HepG2 (cell line): ENCODE results near the gene SNAP23. TPM values are rescaled to one million over a fixed set of nuclear protein-coding genes. Genes with fewer than 3 reads are reported as not detected.

Source experiments
- HOXA5 ChIP-seq: sonication (generic); formaldehyde crosslinking; IDR thresholded peaks from 2 replicates; pipeline ENCODE4 v1.4.0; 2020; ENCODE audit warnings: missing genetic modification reagents
- NONO ChIP-seq, 2 experiments: fragments of 450-650 bp in 1 of 2; sonication (generic) in 1 of 2; formaldehyde crosslinking in 1 of 2; IDR thresholded peaks in 1 of 2; conservative IDR thresholded peaks in 1 of 2; 2 replicates each; pipeline versions ENCODE4 v1.6.1 to v1.8.0; 2017 to 2022; ENCODE audit warnings: mild to moderate bottlenecking in 1 of 2, missing genetic modification reagents in 1 of 2, moderate library complexity in 1 of 2
- PCBP1 ChIP-seq: fragments of 200-400 bp; formaldehyde crosslinking; IDR thresholded peaks from 2 replicates; pipeline ENCODE4 v1.6.1; 2017; ENCODE audit warnings: mild to moderate bottlenecking, low read depth, low read length, borderline replicate concordance
- POLR2G ChIP-seq: fragments of 200-400 bp; formaldehyde crosslinking; IDR thresholded peaks from 2 replicates; pipeline ENCODE4 v1.6.1; 2018; ENCODE audit warnings: mild to moderate bottlenecking, low read depth, low read length, moderate library complexity
- RNF2 ChIP-seq: fragments of 450-650 bp; conservative IDR thresholded peaks from 2 replicates; pipeline ENCODE4 v1.6.1; 2016; ENCODE audit warnings: low read depth
- ZNF569 ChIP-seq: sonication (generic); formaldehyde crosslinking; IDR thresholded peaks from 2 replicates; pipeline ENCODE4 v1.5.0; 2020; ENCODE audit warnings: mild to moderate bottlenecking, missing genetic modification reagents, moderate library complexity, borderline replicate concordance
- ZNF616 ChIP-seq: sonication (generic); formaldehyde crosslinking; IDR thresholded peaks from 2 replicates; pipeline ENCODE4 v1.5.0; 2020; ENCODE audit warnings: low read depth, mild to moderate bottlenecking, missing genetic modification reagents
- ZNF782 ChIP-seq: sonication (generic); formaldehyde crosslinking; IDR thresholded peaks from 2 replicates; pipeline ENCODE4 v1.4.0; 2020; ENCODE audit warnings: missing genetic modification reagents, mild to moderate bottlenecking, borderline replicate concordance
- polyA plus RNA-seq, 8 experiments: library from polyadenylated mRNA; depleted of rRNA in 3 of 8; stranded (reverse) in 7 of 8; unstranded in 1 of 8; fragments of >200 nt; fragmentation: Illumina TruSeq in 4 of 8; extraction: Trizol in 4 of 8; gene quantifications; 2 replicates each; pipeline versions ENCODE4 v1.2.1 to v1.2.3, GENCODE V29; 2011 to 2016; ENCODE audit warnings: low read depth in 4 of 8, missing spikeins in 1 of 8, mixed read lengths in 1 of 8; ENCODE audit not compliant: insufficient read depth in 1 of 8
- total RNA-seq, 5 experiments: library from RNA; depleted of rRNA; stranded (reverse); fragments of >200 nt; fragmentation: Illumina TruSeq; extraction: Trizol; gene quantifications; 2 replicates each; pipeline ENCODE4 v1.2.3, GENCODE V29; 2016; ENCODE audit warnings: low read depth in 1 of 5
- TF ChIP-seq, protein P1 (sequence below): sonication (generic); formaldehyde crosslinking; IDR thresholded peaks from 2 replicates; pipeline ENCODE4 v1.5.1; 2020; ENCODE audit warnings: missing genetic modification reagents, mild to moderate bottlenecking, borderline replicate concordance
- TF ChIP-seq, protein P2 (sequence below): sonication (generic); formaldehyde crosslinking; IDR thresholded peaks from 2 replicates; pipeline ENCODE4 v1.5.0; 2020; ENCODE audit warnings: mild to moderate bottlenecking, missing genetic modification reagents, borderline replicate concordance
- TF ChIP-seq, protein P3 (sequence below): sonication (generic); formaldehyde crosslinking; IDR thresholded peaks from 2 replicates; pipeline ENCODE4 v1.4.0; 2020; ENCODE audit warnings: missing genetic modification reagents, borderline replicate concordance
- TF ChIP-seq, protein P4 (sequence below), 2 experiments: sonication (generic) in 1 of 2; formaldehyde crosslinking in 1 of 2; IDR thresholded peaks; 2 replicates each; pipeline versions ENCODE4 v1.4.0 to v1.6.1; 2018 to 2020; ENCODE audit warnings: missing genetic modification reagents in 2 of 2, borderline replicate concordance in 1 of 2, low read depth in 1 of 2, mild to moderate bottlenecking in 1 of 2, missing biosample characterization in 1 of 2
- TF ChIP-seq, protein P5 (sequence below): IDR thresholded peaks from 2 replicates; pipeline ENCODE4 v1.6.1; 2018; ENCODE audit warnings: missing genetic modification reagents, mild to moderate bottlenecking, missing compliant biosample characterization

The SNAP23 gene
- total and polyA plus RNA-seq, 2 of the 13 experiments (the other 11 are each of a cell fraction or from before 2014, with no cell fraction given), result 37.0 to 101 TPM

GRCh38 chr15:42575188-42576039, 80.0 kb downstream of the SNAP23 start, which contains the start of gene STARD9 (continued):
- TF ChIP-seq NONO (IDR thresholded peaks at IDR 0.05) (no peak), NONO (CRISPR knock-in tag; conservative IDR thresholded peaks at IDR 0.05) (no peak), RNF2 (peak; percentile 34; the same call in 1 of the 2 replicates), ZNF569 (0 out of 2 replicates have a peak, but pooled peaks have one; percentile 51), PCBP1 (0 out of 2 replicates have a peak, but pooled peaks have one; percentile 89), ZNF616 (peak; percentile 62; the same call in 1 of the 2 replicates), POLR2G (peak; percentile 71), HOXA5 (peak; percentile 77; the same call in 1 of the 2 replicates), ZNF782 (CRISPR knock-in tag) (peak; percentile 56)
- TF ChIP-seq, protein P1, sequence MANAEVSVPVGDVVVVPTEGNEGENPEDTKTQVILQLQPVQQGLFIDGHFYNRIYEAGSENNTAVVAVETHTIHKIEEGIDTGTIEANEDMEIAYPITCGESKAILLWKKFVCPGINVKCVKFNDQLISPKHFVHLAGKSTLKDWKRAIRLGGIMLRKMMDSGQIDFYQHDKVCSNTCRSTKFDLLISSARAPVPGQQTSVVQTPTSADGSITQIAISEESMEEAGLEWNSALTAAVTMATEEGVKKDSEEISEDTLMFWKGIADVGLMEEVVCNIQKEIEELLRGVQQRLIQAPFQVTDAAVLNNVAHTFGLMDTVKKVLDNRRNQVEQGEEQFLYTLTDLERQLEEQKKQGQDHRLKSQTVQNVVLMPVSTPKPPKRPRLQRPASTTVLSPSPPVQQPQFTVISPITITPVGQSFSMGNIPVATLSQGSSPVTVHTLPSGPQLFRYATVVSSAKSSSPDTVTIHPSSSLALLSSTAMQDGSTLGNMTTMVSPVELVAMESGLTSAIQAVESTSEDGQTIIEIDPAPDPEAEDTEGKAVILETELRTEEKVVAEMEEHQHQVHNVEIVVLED (CRISPR knock-in tag), result peak; percentile 78; the same call in 1 of the 2 replicates
- TF ChIP-seq, protein P2, sequence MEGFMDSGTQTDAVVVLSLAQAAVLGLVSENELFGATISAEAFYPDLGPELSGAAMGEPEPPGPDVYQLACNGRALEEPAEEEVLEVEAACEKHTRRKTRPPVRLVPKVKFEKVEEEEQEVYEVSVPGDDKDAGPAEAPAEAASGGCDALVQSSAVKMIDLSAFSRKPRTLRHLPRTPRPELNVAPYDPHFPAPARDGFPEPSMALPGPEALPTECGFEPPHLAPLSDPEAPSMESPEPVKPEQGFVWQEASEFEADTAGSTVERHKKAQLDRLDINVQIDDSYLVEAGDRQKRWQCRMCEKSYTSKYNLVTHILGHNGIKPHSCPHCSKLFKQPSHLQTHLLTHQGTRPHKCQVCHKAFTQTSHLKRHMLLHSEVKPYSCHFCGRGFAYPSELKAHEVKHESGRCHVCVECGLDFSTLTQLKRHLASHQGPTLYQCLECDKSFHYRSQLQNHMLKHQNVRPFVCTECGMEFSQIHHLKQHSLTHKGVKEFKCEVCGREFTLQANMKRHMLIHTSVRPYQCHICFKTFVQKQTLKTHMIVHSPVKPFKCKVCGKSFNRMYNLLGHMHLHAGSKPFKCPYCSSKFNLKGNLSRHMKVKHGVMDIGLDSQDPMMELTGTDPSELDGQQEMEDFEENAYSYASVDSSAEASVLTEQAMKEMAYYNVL (CRISPR knock-in tag), result no peak
- TF ChIP-seq, protein P3, sequence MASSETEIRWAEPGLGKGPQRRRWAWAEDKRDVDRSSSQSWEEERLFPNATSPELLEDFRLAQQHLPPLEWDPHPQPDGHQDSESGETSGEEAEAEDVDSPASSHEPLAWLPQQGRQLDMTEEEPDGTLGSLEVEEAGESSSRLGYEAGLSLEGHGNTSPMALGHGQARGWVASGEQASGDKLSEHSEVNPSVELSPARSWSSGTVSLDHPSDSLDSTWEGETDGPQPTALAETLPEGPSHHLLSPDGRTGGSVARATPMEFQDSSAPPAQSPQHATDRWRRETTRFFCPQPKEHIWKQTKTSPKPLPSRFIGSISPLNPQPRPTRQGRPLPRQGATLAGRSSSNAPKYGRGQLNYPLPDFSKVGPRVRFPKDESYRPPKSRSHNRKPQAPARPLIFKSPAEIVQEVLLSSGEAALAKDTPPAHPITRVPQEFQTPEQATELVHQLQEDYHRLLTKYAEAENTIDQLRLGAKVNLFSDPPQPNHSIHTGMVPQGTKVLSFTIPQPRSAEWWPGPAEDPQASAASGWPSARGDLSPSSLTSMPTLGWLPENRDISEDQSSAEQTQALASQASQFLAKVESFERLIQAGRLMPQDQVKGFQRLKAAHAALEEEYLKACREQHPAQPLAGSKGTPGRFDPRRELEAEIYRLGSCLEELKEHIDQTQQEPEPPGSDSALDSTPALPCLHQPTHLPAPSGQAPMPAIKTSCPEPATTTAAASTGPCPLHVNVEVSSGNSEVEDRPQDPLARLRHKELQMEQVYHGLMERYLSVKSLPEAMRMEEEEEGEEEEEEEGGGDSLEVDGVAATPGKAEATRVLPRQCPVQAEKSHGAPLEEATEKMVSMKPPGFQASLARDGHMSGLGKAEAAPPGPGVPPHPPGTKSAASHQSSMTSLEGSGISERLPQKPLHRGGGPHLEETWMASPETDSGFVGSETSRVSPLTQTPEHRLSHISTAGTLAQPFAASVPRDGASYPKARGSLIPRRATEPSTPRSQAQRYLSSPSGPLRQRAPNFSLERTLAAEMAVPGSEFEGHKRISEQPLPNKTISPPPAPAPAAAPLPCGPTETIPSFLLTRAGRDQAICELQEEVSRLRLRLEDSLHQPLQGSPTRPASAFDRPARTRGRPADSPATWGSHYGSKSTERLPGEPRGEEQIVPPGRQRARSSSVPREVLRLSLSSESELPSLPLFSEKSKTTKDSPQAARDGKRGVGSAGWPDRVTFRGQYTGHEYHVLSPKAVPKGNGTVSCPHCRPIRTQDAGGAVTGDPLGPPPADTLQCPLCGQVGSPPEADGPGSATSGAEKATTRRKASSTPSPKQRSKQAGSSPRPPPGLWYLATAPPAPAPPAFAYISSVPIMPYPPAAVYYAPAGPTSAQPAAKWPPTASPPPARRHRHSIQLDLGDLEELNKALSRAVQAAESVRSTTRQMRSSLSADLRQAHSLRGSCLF, result no peak
- TF ChIP-seq, protein P4, sequence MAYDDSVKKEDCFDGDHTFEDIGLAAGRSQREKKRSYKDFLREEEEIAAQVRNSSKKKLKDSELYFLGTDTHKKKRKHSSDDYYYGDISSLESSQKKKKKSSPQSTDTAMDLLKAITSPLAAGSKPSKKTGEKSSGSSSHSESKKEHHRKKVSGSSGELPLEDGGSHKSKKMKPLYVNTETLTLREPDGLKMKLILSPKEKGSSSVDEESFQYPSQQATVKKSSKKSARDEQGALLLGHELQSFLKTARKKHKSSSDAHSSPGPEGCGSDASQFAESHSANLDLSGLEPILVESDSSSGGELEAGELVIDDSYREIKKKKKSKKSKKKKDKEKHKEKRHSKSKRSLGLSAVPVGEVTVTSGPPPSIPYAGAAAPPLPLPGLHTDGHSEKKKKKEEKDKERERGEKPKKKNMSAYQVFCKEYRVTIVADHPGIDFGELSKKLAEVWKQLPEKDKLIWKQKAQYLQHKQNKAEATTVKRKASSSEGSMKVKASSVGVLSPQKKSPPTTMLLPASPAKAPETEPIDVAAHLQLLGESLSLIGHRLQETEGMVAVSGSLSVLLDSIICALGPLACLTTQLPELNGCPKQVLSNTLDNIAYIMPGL (CRISPR knock-in tag; IDR thresholded peaks at IDR 0.05; ENCODE audit: borderline replicate concordance in 1 of 2, low read depth in 1 of 2), result peak; percentile 8 to 74; a peak in 2 of 4 replicates
- TF ChIP-seq, protein P5, sequence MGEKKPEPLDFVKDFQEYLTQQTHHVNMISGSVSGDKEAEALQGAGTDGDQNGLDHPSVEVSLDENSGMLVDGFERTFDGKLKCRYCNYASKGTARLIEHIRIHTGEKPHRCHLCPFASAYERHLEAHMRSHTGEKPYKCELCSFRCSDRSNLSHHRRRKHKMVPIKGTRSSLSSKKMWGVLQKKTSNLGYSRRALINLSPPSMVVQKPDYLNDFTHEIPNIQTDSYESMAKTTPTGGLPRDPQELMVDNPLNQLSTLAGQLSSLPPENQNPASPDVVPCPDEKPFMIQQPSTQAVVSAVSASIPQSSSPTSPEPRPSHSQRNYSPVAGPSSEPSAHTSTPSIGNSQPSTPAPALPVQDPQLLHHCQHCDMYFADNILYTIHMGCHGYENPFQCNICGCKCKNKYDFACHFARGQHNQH (CRISPR knock-in tag), result peak; percentile 74; the same call in 1 of the 2 replicates
